NCI-H446 (cell line): ENCODE measurements around the gene PRR9.
"Not testable (repeated sequence)": the region's sequence is repeated elsewhere in the genome, so short reads cannot be mapped to it uniquely, and the experiment has no call there.

Experiments
- DNase-seq, 2 experiments: peaks; one replicate each; lab custom pipeline; 2025; lab: John Stamatoyannopoulos, UW

The PRR9 gene, protein sequence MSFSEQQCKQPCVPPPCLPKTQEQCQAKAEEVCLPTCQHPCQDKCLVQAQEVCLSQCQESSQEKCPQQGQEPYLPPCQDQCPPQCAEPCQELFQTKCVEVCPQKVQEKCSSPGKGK

DNA sequence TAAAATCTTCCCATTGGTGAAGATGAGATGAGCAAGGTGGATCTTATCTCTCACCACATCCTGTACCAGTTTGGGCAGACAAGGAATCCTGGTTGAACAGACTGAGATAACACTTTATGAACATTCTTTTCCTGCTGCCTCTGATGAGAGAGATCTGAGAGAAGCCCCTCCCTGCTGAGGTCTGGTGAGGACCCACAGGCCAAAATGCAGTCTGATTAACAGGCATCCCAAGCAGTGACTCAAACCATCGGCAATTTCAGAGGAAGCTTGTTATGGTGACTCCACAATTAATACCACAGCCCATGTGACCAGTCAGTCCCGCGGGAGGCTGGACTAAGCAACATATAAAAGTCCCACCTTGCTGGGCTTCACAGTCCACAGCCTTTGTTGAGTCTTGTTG is at the start of gene PRR9:
PRR9 (plus strand) TSS at position 373 of the 400 bp plus-strand sequence. CDS start 561 bp downstream, outside the sequence.
- no peak for DNase-seq

DNA sequence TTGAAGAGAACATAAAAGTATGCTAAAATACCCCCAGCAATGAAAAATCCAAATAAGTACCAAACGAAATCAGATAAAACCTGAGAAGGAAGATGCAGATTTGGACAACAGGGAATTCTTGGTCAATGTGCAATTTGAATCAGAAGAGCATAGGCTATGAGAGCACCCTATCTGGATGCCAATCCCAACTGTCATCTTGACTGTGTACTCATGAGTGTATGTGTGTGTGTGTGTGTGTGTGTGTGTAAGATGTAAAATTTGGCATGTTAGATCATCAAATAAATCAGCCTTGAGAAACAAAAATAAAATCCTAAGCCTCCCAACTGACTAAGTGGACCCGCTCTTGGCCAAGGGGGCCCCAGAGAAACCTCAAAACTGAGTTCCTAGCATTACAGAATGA is 48.7 kb upstream of the PRR9 start:
- no peak for DNase-seq

DNA sequence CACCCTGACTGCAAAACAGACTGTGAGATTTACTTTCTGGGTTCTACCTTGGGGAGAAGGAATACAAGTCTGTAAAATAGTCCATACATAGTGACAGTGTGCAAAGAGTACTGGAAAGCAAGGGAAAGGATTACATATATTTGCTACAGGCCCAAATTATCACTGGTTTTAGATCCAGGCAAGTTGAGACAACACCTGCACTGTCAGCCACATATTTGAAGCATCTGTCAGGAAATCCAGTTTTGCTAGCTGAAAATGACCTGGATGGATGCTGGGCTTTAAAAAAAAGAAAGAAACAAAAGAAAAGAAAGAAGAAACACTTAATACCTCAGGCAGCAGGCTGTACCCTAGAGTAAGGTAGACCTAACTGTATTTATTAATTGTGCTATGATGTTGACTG is 42.8 kb upstream of the PRR9 start:
- DNase-seq, result no peak

- DNase-seq, result no peak
Observed at GRCh38 chr1:153178922-153179321, 38.5 kb upstream of the PRR9 start.

DNA sequence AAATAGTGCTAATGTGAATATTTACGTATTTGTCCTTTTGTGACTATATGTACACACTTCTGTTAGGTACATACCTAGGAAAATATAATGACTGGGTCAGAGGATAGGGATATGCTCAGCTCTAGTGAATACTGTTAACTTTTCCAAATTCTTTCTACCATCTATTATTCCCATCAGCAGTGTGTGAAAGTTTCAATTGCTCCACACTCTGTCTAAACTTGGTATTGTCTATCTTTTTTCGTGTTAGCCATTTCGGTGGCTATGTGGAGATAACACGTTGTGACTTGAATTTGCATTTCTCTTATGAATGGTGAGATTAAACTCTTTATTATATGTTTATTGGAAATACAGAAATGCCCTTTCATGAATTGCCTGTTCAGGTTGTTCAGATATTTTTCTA is 36.8 kb upstream of the PRR9 start:
- no peak for DNase-seq

GRCh38 chr1:153188301-153188700 is 29.1 kb upstream of the PRR9 start:
- not testable (repeated sequence) for DNase-seq

GRCh38 chr1:153190373-153190772 is 27.0 kb upstream of the PRR9 start:
- DNase-seq, result no peak

DNA sequence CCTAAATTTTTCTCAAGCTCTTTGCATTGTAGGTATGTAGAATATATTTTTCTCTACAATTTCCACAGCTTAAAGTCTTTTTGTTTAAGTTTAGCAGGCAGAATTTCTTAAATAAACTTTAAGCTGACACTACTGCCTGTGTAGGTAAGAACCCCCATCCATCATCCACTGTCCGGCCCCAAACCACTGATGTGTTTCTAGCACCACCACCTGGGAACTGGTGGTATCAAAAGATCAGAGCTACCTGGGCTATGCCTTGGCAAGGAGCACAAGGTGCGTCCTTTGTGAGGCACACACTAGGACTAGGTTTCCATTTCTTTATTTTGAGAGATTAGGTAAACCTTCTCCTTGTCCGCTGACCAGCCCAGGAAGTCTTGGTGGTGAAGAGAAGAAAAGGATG is 24.7 kb upstream of the PRR9 start:
- DNase-seq, result no peak

- DNase-seq, result no peak
Observed at GRCh38 chr1:153194331-153195050, 22.9 kb upstream of the PRR9 start.

DNA sequence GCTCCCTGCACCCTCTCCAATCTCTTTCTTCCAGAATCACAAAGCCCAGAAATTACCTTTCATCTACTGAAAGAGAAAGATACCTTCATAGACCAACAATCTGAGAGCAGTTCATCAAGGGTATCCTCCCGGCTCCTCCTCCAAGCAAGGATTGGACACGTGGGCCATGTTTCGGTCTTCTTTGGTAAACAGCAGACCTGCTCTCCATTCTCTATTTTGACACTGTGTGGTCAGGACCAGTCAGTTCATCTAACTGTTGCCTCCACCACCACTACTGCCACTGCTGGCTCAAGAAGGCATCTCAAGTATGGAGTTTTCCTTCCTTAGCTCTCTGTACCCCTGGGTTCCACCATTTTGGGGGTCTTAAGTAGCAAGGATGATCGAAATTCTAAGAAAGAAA is 22.2 kb upstream of the PRR9 start:
- no peak for DNase-seq

DNA sequence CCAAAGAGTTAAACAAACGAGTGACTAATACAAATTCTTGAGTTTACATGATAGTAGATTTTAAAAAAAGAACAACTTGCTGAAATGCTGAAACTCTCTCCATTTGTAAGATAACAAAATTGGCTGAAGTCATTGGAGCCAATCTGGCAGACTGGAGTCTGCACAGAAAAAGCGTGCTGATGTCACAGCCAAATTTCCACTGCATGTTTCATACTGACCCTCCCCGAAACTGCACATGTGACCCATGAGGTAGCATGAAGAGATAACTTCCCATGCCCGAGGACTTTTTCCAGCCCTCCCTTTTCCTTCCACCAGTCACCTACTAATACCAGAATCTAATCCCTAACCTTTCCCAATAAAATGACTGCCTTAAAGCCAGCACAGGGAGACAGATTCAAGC is 15.4 kb upstream of the PRR9 start:
- no peak for DNase-seq

DNA sequence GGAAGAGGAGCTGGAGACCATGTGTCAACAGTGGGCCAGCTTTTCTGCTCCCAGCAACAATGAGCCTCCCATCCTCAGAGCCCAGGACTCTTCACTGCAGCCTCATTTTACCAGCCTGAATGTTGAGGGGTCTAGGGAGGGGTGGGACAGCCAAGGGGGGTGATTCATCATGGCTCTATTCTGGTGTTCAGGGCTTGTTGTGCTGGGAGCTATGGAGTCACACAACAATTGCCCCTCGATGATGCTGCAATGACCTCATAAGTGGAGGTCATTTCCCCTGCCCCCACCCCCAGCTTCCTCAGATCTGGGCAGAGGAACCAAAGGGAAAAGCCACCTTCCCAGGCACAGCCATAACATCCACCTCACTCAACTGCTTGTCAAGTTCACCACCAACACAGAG is 14.3 kb upstream of the PRR9 start, which contains the start of gene LELP1:
LELP1 (plus strand) TSS at position 301 of the 400 bp plus-strand sequence. CDS start 1,278 bp downstream, outside the sequence.
- DNase-seq, result no peak

DNA sequence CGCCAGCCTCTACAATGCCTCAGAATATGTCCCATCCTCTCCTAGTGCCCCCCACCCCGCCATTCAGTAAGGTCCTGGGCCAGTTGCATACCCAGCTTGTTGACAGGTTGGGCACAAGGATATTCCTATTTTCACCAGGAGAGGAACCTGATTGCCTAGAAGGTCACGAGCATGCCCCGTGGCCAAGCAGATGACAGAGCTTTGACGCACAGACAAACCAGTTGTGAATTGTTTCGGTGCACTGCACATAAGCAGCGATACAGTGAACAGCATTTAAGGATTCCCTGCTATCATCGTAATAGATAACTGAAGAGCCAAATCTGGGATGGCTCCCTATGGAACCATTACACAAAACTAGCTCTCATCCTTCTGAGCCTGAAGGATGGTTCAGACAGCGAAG is 10.8 kb upstream of the PRR9 start:
- no peak for DNase-seq

DNA sequence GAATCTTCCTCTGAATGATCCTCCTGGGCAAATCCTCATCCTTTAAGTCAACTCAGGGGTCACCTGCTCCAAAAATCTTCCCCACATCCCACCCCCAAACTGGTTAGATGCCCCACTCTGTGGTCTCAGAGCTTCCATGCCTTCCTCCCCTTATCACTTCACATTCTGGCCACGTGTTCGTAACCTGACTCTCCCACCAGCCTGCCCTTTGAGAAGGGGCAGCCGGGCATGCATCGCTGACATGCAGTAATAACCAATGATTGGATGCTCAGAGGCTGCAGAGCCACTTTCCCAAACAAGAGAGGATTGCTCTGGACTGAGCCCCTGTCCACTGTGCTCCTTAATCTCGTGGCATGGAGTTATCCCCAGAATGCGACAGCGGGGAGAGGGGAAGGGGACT is 7.2 kb upstream of the PRR9 start:
- DNase-seq, result no peak

- DNase-seq, result no peak
Observed at GRCh38 chr1:153212201-153212600, 5.2 kb upstream of the PRR9 start.

DNA sequence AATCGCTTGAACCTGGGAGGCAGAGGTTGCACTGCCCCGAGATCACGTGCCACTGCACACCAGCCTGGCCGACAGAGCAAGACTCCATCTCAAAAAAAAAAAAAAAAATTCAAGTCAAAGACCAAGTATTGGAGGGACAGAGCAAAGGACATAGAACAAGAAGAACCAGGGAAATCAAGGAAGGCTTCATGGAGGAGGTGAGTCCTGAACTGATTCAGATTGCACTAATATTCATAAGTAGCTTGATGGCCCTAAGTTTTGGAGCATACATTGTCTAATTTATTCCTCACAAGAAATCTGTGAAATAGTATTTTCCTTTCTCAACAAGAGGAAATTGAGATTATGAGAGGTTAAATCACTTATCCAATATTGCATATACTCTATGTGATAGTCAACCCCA is 3.9 kb upstream of the PRR9 start:
- DNase-seq, result no peak

- DNase-seq, result no peak
Observed at GRCh38 chr1:153217744-153218416, 496 bp downstream of the PRR9 start.

DNA sequence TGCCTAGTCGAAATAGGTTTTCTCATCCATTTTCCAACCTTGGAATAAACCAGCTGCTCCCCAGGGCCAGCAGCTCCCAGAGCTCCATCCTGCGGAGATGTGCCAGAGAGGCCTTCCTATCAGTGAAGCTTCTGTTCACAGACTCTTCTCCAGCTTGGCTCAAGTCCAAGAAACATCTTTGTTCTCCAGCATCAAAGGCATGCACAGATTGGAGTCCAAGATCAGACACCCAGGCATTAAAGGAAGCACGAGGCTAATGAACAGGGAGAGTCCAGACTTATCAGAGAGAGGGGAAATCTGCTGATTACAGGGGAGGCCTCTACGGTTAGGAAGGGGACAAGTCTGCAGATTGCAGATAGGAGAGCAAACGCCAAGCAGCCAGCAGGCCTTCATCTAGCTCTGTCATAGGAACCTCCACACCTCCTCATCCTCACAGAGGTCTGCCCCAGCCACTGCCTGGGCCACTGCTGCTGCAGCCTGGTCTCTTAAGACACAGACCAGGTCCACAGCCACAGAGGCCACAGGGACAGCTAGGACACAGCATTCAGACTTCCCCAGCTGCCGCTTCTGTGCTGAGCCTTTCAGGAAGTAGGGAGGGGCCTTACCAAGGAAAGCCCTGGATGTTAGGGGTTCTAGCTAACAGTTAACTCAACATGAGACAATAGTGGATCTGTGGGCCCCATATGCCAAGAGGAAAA is 3.4 kb downstream of the PRR9 start:
- DNase-seq, result peak; percentile 3 to 36

DNA sequence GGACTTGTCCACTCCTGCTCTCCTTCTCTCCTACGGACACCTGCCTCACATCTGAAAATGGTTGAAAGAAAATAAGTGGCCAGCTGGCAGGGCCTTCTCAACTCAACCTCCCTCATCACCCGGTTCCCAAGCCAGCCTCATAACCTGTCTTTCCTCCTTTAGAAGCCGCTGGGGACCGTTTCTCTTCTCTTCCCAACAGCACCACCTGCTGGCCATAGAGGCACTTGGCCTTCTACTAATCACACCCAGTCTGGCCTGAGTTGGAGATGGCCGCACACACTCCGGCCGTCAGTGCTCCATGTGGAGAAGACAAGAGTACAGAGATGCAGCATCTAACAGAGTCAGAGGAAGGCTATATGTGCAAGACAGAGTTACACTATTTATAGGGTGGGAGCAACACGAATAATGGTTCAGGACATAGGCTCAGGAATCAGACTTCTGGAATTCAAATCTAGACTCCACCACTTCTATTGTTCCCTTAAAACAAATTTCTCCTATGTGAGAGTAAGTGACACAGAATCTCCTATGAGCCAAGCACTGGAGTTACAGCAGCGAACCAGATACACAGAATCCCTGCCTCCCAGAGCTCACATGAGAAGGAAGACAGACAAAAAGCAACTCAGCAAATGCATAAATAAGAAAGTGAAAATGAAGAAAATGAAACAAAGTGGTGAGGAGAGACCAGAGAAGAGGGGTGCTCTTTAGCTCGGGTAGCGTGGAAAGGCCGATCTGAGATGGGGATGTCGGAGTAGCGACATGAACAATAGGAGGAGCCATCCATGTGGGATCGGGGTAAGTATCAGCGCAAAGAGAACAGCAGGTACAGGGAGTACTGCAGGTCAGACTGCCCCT is 5.9 kb downstream of the PRR9 start:
- DNase-seq, result peak; percentile 47 to 58

DNA sequence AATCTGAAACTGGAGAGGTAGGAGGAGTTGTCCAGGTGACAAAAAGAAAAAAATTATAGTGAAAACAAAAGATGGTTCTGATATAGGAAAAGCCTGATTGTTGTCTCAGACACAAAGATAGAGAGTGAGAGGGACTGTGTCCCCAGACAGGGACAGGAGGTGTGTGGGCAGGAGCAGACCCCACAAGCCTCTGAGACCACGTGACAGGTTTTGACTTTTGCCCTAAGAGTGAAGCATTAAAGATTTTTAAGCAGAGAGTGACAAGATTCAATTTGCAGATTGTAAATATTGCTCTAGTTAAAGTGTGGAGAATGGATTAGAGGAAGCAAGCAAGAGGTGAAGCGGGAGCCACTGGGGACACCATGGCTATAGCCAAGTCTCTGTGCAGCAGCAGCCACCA is 10.4 kb downstream of the PRR9 start:
- DNase-seq, result no peak

- no peak for DNase-seq
Observed at GRCh38 chr1:153228491-153228890, 11.1 kb downstream of the PRR9 start.
